T-cell (primary cell): Measurements from ENCODE around the gene OR2V2. TPM values are rescaled to one million over a fixed set of nuclear protein-coding genes. Genes with fewer than 3 reads are reported as not detected.

ENCODE experiments used
- ATAC-seq, 4 experiments: fragments of 200-7000 bp in 3 of 4; fragments of 150-1000 bp in 1 of 4; cut with Tn5 transposase; replicated peaks in 1 of 4; 1 replicate in 3 of 4; 2 replicates in 1 of 4; pipeline ENCODE4 v1.10.0; 2021; ENCODE audit warnings: moderate library complexity in 3 of 4, mild to moderate bottlenecking in 2 of 4, moderate number of reproducible peaks in 1 of 4
- CTCF ChIA-PET, 2 donors: fragments of 300-600 bp; sonication (Branson Sonifier 250); formaldehyde crosslinking; loops; one replicate each; lab custom pipeline; 2022; ENCODE audit warnings: antibody characterized with exemption in 2 of 2; lab: Charles Lee
- POLR2A ChIA-PET, 2 donors: fragments of 300-600 bp; sonication (Branson Sonifier 250); formaldehyde crosslinking; loops; one replicate each; lab custom pipeline; 2022; ENCODE audit warnings: antibody characterized with exemption in 2 of 2; lab: Charles Lee
- DNase-seq, 35 experiments: peaks; one replicate each; pipeline versions ENCODE4 v3.0.0 to v3.0.0-alpha.2; 2013 to 2023
- H3K27ac ChIP-seq: one replicate; pipeline ENCODE4 v1.5.1; 2013; ENCODE audit warnings: low read length
- H3K27me3 ChIP-seq, 2 experiments: replicated peaks in 1 of 2; 1 replicate in 1 of 2; 2 replicates in 1 of 2; pipeline versions ENCODE4 v1.6.1 to v1.7.0; 2013; ENCODE audit warnings: low read length in 1 of 2, mixed read lengths in 1 of 2; ENCODE audit not compliant: control insufficient read depth in 2 of 2, insufficient read depth in 2 of 2; ENCODE audit errors: extremely low read depth in 1 of 2
- H3K36me3 ChIP-seq, 2 donors: 1 replicate in 1 of 2; 2 replicates in 1 of 2; pipeline versions ENCODE4 v1.6.1 to v1.7.0; 2013; ENCODE audit warnings: low read length in 1 of 2; ENCODE audit not compliant: control insufficient read depth in 2 of 2, insufficient read depth in 1 of 2; ENCODE audit errors: extremely low read depth in 1 of 2
- H3K4me1 ChIP-seq, 2 experiments: 1 replicate in 1 of 2; 2 replicates in 1 of 2; pipeline versions ENCODE4 v1.6.1 to v1.7.0; 2013; ENCODE audit warnings: low read length in 2 of 2, mixed read lengths in 1 of 2; ENCODE audit not compliant: insufficient read depth in 2 of 2, control insufficient read depth in 1 of 2; ENCODE audit errors: extremely low read depth in 1 of 2
- H3K4me3 ChIP-seq, 2 donors: 1 replicate in 1 of 2; 2 replicates in 1 of 2; pipeline versions ENCODE4 v1.5.1 to v1.7.0; 2013; ENCODE audit warnings: mild to moderate bottlenecking in 2 of 2, low read length in 1 of 2, moderate library complexity in 1 of 2; ENCODE audit not compliant: control insufficient read depth in 1 of 2; ENCODE audit errors: extremely low read depth in 1 of 2
- H3K9me3 ChIP-seq: 2 replicates; pipeline ENCODE4 v1.7.0; 2013
- H3K27ac Mint-ChIP-seq, 2 donors: one replicate each; pipeline ENCODE4 v1.8.0; 2020 to 2021; ENCODE audit warnings: mild to moderate bottlenecking in 2 of 2, mixed read lengths in 2 of 2
- H3K27me3 Mint-ChIP-seq, 2 donors: one replicate each; pipeline ENCODE4 v1.8.0; 2021 to 2022; ENCODE audit warnings: mixed read lengths in 2 of 2
- H3K36me3 Mint-ChIP-seq: one replicate; pipeline ENCODE4 v1.8.0; 2021; ENCODE audit warnings: mixed read lengths
- H3K4me1 Mint-ChIP-seq, 3 donors: one replicate each; pipeline ENCODE4 v1.8.0; 2020 to 2022; ENCODE audit warnings: mixed read lengths in 3 of 3, mild to moderate bottlenecking in 1 of 3
- H3K4me3 Mint-ChIP-seq, 3 donors: one replicate each; pipeline ENCODE4 v1.8.0; 2020 to 2022; ENCODE audit warnings: mild to moderate bottlenecking in 3 of 3, mixed read lengths in 3 of 3, moderate library complexity in 3 of 3
- H3K9me3 Mint-ChIP-seq, 3 donors: one replicate each; pipeline ENCODE4 v1.8.0; 2020 to 2022; ENCODE audit warnings: mixed read lengths in 3 of 3
- WGBS: methylation state at CpG from one replicate; pipeline ENCODE4 v1.1.5; 2013; ENCODE audit warnings: missing lambda C conversion rate; ENCODE audit not compliant: insufficient coverage; 5-methylcytosine and 5-hydroxymethylcytosine counted together
- total RNA-seq, 35 experiments: library from RNA in 6 of 35; stranded (reverse) in 6 of 35; fragments of 120-200 nt in 1 of 35; gene quantifications; one replicate each; pipeline versions ENCODE4 v1.2.1 to v1.2.4 and lab custom pipeline; 2013 to 2026

The OR2V2 gene
- total RNA-seq, 5 donors from 2014 or later (not counting 1 experiment from before 2014, with no cell fraction given) = not detected

- ChIA-PET CTCF (interaction anchor here (0.6 to 2.3 kb wide), 9 partner anchors 9 to 408 kb away, joined by 3 to 29 read pairs (median 6); no protein-coding TSS in a partner anchor), POLR2A (interaction anchor here (0.6 to 1.4 kb wide), 9 partner anchors 14 to 913 kb away, joined by 3 to 13 read pairs (median 4); partner anchors contain the start of gene TRIM52 (in 1 of the 2))
- Mint-ChIP-seq H3K4me3 (peak overlapping the region; percentile 84 to 92 (median 88)), H3K27ac (peak overlapping the region; percentile 93 to 95), H3K36me3 (no peaks in the 10 kb centered on the region), H3K9me3 (peaks cover 0 to 5% (median 0%) of the 10 kb centered on the region in 3 donors), H3K4me1 (peaks cover 31 to 46% (median 34%) of the 10 kb centered on the region in 3 donors), H3K27me3 (peaks cover 0 to 13% of the 10 kb centered on the region in 2 donors)
- Histone ChIP-seq H3K27ac (peak overlapping the region; percentile 65), H3K4me1 (peaks cover 11 to 37% of the 10 kb centered on the region in 2 experiments), H3K9me3 (no peaks in the 10 kb centered on the region), H3K4me3 (peak overlapping the region; percentile 47 to 84), H3K27me3 (peaks cover 5 to 26% of the 10 kb centered on the region in 2 experiments), H3K36me3 (no peaks in the 10 kb centered on the region)
- WGBS = no CpG with 5 or more reads among the region's 36 CpGs
- DNase-seq (peak in 33 of 35 experiments; percentile 49 to 86 (median 64)), ATAC-seq (peak; percentile 25 to 73 (median 50))
Measured at GRCh38 chr5:181207214-181207959, 60.0 kb downstream of the OR2V2 start.

- CTCF ChIA-PET = interaction anchor here in 1 of 2 donors (0.5 to 2.3 kb wide), 8 partner anchors 8 to 409 kb away, joined by 3 to 29 read pairs (median 6); no protein-coding TSS in a partner anchor
- H3K4me3 ChIP-seq = peak overlapping the region in 1 of 2 donors; percentile 47
Measured at GRCh38 chr5:181207960-181208253, 60.5 kb downstream of the OR2V2 start.

More at GRCh38 chr5:181207960-181208253, 60.5 kb downstream of the OR2V2 start:
- Mint-ChIP-seq H3K4me3 (peak overlapping the region; percentile 84 to 92 (median 88)), H3K27me3 (peaks cover 0 to 13% of the 10 kb centered on the region in 2 donors), H3K27ac (peak overlapping the region; percentile 93 to 95), H3K36me3 (no peaks in the 10 kb centered on the region), H3K4me1 (peaks cover 32 to 47% (median 34%) of the 10 kb centered on the region in 3 donors), H3K9me3 (peaks cover 0 to 5% (median 0%) of the 10 kb centered on the region in 3 donors)
- DNase-seq = no peak
- H3K36me3 ChIP-seq = no peaks in the 10 kb centered on the region
- ATAC-seq = no peak
- H3K27ac ChIP-seq = peak overlapping the region; percentile 65
- peaks cover 11 to 37% of the 10 kb centered on the region in 2 experiments for H3K4me1 ChIP-seq
- peaks cover 5 to 26% of the 10 kb centered on the region in 2 experiments for H3K27me3 ChIP-seq
- no peaks in the 10 kb centered on the region for H3K9me3 ChIP-seq
- WGBS = 29% methylated on average over 1 of the region's 3 CpGs
- POLR2A ChIA-PET = interaction anchor here (0.6 to 1.3 kb wide), 6 partner anchors 16 to 914 kb away, joined by 3 to 13 read pairs (median 4); no protein-coding TSS in a partner anchor

Other genes starting within 250 kb of the OR2V2 start
- not detected for gene BTNL8, start 248.4 kb upstream of the OR2V2 start, total RNA-seq
- not detected for gene BTNL3, start 158.7 kb upstream of the OR2V2 start, total RNA-seq
- under 1 TPM in 3 of 5 donors, not detected in 2; 0.41 to 0.95 (median 0.66) TPM for gene BTNL9, start 107.3 kb upstream of the OR2V2 start, total RNA-seq
- gene OR2V1, start 16.4 kb upstream of the OR2V2 start, total RNA-seq = not detected
- gene TRIM7, start 57.6 kb downstream of the OR2V2 start, total RNA-seq = 1 to 10 TPM; 1.6 to 3.1 (median 3.0) TPM
- gene TRIM41, start 75.7 kb downstream of the OR2V2 start, total RNA-seq = 10 to 100 TPM; 32.2 to 46.2 (median 36.7) TPM
- 1,000 to 10,000 TPM; 2,132 to 2,437 (median 2,230) TPM for gene RACK1, start 96.3 kb downstream of the OR2V2 start, total RNA-seq
- gene TRIM52, start 113.6 kb downstream of the OR2V2 start, total RNA-seq = 10 to 100 TPM; 42.9 to 56.9 (median 54.0) TPM
- not detected for gene OR4F3, start 219.7 kb downstream of the OR2V2 start, total RNA-seq